ENCODE results near the gene TELO2. TPM values are rescaled to one million over a fixed set of nuclear protein-coding genes. Genes with fewer than 3 reads are reported as not detected.

The TELO2 gene
- total RNA-seq, 1 donor from 2014 or later = 110 TPM

DNA sequence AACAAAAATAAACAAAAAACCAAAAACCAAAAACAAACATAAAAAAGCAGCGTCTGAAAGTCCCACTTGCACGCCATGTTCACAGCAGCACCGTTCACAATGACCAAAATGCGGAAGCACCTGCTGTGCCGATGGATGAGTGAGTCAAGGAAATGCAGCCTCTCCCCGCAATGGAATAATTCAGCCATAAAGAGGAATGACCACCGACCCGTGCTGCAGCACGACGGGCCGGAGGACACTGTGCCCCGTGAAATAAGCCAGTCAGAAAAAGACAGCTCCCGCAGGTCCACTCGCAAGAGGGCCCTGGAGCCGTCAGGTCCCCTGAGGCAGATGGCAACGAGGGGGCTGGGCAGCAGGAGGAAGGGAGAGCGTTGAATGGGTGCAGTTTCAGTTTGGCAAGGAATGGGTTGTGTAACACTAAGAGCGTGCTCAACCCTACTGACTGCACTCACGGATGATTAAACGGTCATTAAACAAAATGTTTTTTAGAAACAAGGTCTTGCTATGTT, 23.4 kb upstream of the TELO2 start:
- Histone ChIP-seq H3K27me3 (no peaks in the 10 kb centered on the region), H3K27ac (no peak overlapping the region), H3K9me3 (no peaks in the 10 kb centered on the region), H3K36me3 (no peaks in the 10 kb centered on the region), H3K4me1 (peaks cover 0 to 12% of the 10 kb centered on the region in 2 donors), H3K4me3 (no peak overlapping the region)
- TF ChIP-seq, protein P1, sequence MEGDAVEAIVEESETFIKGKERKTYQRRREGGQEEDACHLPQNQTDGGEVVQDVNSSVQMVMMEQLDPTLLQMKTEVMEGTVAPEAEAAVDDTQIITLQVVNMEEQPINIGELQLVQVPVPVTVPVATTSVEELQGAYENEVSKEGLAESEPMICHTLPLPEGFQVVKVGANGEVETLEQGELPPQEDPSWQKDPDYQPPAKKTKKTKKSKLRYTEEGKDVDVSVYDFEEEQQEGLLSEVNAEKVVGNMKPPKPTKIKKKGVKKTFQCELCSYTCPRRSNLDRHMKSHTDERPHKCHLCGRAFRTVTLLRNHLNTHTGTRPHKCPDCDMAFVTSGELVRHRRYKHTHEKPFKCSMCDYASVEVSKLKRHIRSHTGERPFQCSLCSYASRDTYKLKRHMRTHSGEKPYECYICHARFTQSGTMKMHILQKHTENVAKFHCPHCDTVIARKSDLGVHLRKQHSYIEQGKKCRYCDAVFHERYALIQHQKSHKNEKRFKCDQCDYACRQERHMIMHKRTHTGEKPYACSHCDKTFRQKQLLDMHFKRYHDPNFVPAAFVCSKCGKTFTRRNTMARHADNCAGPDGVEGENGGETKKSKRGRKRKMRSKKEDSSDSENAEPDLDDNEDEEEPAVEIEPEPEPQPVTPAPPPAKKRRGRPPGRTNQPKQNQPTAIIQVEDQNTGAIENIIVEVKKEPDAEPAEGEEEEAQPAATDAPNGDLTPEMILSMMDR (IDR thresholded peaks at IDR 0.05) = no peak
- no peak for DNase-seq (ENCODE audit: low spot score in 2 of 2)
- intact Hi-C loops (cut with DNase I) = no loop called here

DNA sequence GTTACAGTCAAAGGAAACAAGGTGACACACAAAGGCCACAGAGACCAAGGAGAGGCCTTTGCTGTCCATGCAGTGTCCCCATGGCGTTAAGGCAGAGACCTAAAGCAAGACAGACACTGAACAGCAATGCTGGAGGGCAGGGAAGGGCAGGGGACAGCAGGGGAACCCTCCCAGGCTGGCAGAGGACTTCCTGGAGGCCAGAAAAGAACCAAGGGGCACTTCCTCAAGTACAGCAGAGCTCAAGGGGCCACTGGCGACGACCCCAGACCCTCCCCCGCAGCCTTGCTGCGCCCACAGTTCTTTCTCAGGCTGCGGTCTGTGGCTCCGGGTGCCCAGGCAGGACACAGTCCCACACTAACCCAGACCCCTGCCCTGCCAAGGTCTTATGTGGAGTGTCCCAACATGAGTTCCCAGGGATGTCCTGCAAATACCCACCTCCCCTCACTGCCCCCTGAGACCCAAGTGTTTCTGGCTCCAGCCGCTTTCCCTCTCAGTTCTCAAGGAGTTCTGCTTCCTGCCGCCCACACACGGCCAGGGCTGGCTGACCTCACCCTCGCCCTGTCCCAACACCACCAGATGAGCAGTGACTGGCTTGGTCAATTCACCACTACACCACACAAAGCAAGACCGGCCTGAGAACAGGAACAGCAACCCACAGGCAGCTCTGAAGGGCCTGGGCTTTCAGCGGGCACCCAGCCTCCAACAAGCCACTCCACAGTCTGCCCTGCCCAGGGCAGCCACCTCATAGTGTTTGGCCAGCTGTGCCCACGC, 22.5 kb upstream of the TELO2 start:
- DNase-seq (ENCODE audit: low spot score in 2 of 2) = no peak
- intact Hi-C loops (cut with DNase I) = no loop called here
- TF ChIP-seq, protein P1 (IDR thresholded peaks at IDR 0.05) = no peak
- H3K36me3 ChIP-seq = no peaks in the 10 kb centered on the region
- no peaks in the 10 kb centered on the region for H3K9me3 ChIP-seq
- H3K4me1 ChIP-seq = peaks cover 0 to 16% of the 10 kb centered on the region in 2 donors
- no peak overlapping the region for H3K4me3 ChIP-seq
- H3K27me3 ChIP-seq = no peaks in the 10 kb centered on the region
- H3K27ac ChIP-seq = no peak overlapping the region

DNA sequence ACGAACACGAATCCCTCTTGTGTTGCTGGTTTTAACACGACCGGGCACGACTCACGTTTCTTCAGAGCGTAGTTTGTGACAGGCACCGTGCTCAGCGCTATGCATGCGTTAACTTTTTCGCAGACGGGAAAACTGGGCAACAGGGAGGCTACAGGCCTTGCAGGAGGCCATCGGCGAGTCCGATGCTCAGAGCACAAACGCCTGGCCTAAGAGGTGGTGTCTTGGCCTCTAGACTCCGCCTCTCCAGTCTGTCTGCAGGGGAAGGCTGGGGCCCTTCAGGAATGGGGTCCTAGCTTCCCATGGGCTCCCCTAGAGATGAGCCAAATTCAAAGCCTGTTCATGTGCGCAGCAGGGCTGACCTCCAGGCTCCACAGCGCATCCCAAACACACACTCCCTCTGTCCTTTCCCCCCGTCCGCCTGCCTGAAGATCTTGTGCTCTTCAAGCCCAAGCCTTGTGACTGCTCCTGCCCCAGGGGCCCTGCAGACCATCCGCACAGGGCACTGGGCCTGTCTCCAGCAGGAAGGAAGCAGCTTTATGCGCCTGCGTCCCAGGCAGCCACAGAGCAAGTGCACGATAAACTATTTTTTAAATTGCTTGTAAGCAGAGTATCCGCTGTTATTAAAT, 21.5 kb upstream of the TELO2 start:
- no peaks in the 10 kb centered on the region for H3K9me3 ChIP-seq
- intact Hi-C loops (cut with DNase I) = no loop called here
- H3K27ac ChIP-seq = no peak overlapping the region

DNA sequence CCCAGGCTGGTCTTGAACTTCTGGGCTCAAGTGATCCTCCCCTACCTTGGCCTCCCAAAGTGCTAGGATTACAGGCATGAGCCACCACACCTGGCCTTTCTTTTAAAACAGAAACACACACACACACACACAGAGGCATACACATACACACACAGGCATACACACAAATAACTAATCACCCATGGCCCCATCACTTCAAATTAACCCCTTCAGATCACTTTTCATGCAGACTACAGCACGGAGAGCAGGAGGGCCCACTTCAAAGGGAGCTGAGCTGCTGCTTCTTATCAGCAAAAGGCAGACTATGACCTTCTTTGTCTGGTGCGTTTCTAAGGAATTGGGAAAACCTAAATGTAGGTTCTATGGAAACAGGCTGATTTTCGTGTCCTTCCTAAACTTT, 20.2 kb upstream of the TELO2 start:
- Histone ChIP-seq H3K27me3 (no peaks in the 10 kb centered on the region), H3K4me1 (peaks cover 0 to 18% of the 10 kb centered on the region in 2 donors), H3K36me3 (no peaks in the 10 kb centered on the region), H3K4me3 (no peak overlapping the region), H3K9me3 (no peaks in the 10 kb centered on the region), H3K27ac (no peak overlapping the region)
- intact Hi-C loops (cut with DNase I) = no loop called here
- no peak for DNase-seq (ENCODE audit: low spot score in 2 of 2)
- TF ChIP-seq, protein P1 (IDR thresholded peaks at IDR 0.05) = no peak

More for the DNA sequence above, 21.5 kb upstream of the TELO2 start:
- DNase-seq (ENCODE audit: low spot score in 2 of 2) = no peak
- Histone ChIP-seq H3K4me3 (no peak overlapping the region), H3K36me3 (no peaks in the 10 kb centered on the region), H3K4me1 (peaks cover 0 to 18% of the 10 kb centered on the region in 2 donors), H3K27me3 (no peaks in the 10 kb centered on the region)
- TF ChIP-seq, protein P1 (IDR thresholded peaks at IDR 0.05) = no peak

DNA sequence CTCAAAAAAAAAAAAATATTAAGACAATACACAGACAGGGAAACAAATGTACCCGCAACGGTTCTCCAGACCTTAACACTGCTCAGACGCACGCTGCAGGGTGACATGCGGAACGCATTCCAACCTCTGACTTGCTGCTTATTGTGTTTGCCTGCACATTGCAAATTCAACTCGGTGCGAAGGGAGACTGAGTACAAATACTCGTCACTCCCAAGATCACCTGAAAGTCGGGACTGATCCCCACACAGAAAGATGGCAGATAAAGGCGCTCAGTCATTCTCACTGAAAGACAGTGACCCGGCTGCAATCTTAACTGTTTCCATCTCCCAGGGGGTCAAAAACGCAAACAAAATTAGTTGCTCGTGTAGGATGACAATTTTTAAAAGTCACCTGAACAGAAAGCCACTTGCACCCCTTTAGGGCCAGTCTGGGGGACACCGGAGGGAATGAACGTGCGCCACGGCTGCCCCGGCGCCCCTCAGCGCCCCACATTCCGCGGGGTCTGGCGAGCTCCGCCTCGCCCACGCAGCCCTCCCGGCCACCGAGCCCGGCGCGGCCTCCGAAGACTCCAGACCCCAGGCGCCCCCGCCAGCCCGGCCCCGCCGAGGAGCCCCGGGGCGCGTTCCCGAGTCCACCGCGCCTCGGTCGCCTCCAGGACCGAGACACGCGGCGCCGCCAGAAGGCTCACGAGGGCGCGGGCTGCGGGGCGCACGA, 18.9 kb upstream of the TELO2 start:
- Histone ChIP-seq H3K27me3 (no peaks in the 10 kb centered on the region), H3K4me3 (peak overlapping the region; percentile 88 to 89), H3K9me3 (no peaks in the 10 kb centered on the region), H3K4me1 (peaks cover 0 to 18% of the 10 kb centered on the region in 2 donors), H3K27ac (peak overlapping the region in 1 of 2 donors; percentile 83), H3K36me3 (no peaks in the 10 kb centered on the region)
- intact Hi-C loops (cut with DNase I) = loop anchor here (2.0 kb wide), 2 partner anchors 53 to 137 kb away; partner anchors contain the start of gene UQCC4
- TF ChIP-seq, protein P1 (IDR thresholded peaks at IDR 0.05) = no peak
- DNase-seq (ENCODE audit: low spot score in 2 of 2) = no peak
